Lower lobe of right lung (tissue), 2 donors: ENCODE results near the gene PLEKHA1. TPM values are rescaled to one million over a fixed set of nuclear protein-coding genes. Genes with fewer than 3 reads are reported as not detected.
A peak's percentile ranks its signal among the peaks of the same experiment; 100 is the strongest.

Experiments used
- ATAC-seq, 2 donors: fragments of 200-7000 bp; cut with Tn5 transposase; one replicate each; pipeline ENCODE4 v1.9.1; 2020 to 2022; ENCODE audit warnings: mild to moderate bottlenecking in 2 of 2, moderate library complexity in 2 of 2
- DNase-seq: peaks from one replicate; pipeline ENCODE4 v3.0.0-alpha.2; 2020
- H3K27ac ChIP-seq: fragments of 200-600 bp; one replicate; pipeline ENCODE4 v1.8.0; 2022
- H3K27me3 ChIP-seq: fragments of 200-600 bp; one replicate; pipeline ENCODE4 v1.8.0; 2022; ENCODE audit warnings: low read depth
- H3K36me3 ChIP-seq: fragments of 200-600 bp; one replicate; pipeline ENCODE4 v1.8.0; 2022; ENCODE audit warnings: mild to moderate bottlenecking
- H3K4me1 ChIP-seq: fragments of 200-600 bp; one replicate; pipeline ENCODE4 v1.8.0; 2022
- H3K4me3 ChIP-seq: fragments of 200-600 bp; one replicate; pipeline ENCODE4 v1.8.0; 2022; ENCODE audit warnings: mild to moderate bottlenecking
- H3K9me3 ChIP-seq: fragments of 200-600 bp; one replicate; pipeline ENCODE4 v1.8.0; 2022
- intact Hi-C: fragments of 100-400 bp; cut with DNase I; formaldehyde crosslinking; loops from one replicate; pipeline ENCODE4 v1.11.0; 2022
- total RNA-seq: library from RNA; stranded (reverse); fragmentation: NEBNext Ultra II Directional; extraction: Animal tissue kit (Norgen Biotek cat#: 25700); gene quantifications from one replicate; pipeline ENCODE4 v1.2.1, GENCODE V29; 2021
- TF ChIP-seq, protein P1 (sequence below): fragments of 200-600 bp; IDR thresholded peaks from one replicate; pipeline ENCODE4 v1.8.0; 2022; ENCODE audit warnings: antibody characterized with exemption, mild to moderate bottlenecking
- donor health status: DM: no; HTN: yes; CAD: no; lungs with severe emphysema.

Gene PLEKHA1
- total RNA-seq, 1 donor from 2014 or later = 46.1 TPM

- intact Hi-C loops = no loop called here
- no peaks in the 10 kb centered on the region for H3K4me1 ChIP-seq
- TF ChIP-seq, protein P1, sequence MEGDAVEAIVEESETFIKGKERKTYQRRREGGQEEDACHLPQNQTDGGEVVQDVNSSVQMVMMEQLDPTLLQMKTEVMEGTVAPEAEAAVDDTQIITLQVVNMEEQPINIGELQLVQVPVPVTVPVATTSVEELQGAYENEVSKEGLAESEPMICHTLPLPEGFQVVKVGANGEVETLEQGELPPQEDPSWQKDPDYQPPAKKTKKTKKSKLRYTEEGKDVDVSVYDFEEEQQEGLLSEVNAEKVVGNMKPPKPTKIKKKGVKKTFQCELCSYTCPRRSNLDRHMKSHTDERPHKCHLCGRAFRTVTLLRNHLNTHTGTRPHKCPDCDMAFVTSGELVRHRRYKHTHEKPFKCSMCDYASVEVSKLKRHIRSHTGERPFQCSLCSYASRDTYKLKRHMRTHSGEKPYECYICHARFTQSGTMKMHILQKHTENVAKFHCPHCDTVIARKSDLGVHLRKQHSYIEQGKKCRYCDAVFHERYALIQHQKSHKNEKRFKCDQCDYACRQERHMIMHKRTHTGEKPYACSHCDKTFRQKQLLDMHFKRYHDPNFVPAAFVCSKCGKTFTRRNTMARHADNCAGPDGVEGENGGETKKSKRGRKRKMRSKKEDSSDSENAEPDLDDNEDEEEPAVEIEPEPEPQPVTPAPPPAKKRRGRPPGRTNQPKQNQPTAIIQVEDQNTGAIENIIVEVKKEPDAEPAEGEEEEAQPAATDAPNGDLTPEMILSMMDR = no peak
- no peak overlapping the region for H3K4me3 ChIP-seq
- H3K9me3 ChIP-seq = no peaks in the 10 kb centered on the region
- no peak for ATAC-seq
- H3K27ac ChIP-seq = no peak overlapping the region
- DNase-seq = no peak
- no peaks in the 10 kb centered on the region for H3K36me3 ChIP-seq
- no peaks in the 10 kb centered on the region for H3K27me3 ChIP-seq
Observed at GRCh38 chr10:122362031-122362592, 12.4 kb upstream of the PLEKHA1 start.

DNA sequence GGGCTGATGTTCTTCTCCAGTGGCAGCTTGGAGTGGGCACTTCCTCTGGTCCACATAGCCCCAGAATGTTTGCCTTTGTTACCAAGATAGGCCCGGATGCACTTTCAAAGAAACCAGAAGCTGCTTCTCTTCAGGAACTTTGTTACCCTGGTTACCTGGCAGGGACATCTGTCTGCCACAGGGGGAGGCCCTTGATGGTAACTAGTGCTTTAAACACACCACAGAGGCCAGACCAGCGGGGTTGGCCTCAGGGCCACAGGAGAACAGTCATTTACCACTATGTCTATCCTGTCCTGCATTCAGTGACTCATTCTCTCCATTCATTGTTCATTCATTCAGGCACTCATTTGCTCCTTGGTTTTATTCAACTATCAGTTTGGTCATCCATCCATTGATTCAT is 11.9 kb upstream of the PLEKHA1 start:
- H3K36me3 ChIP-seq = no peaks in the 10 kb centered on the region
- intact Hi-C loops = no loop called here
- TF ChIP-seq, protein P1 = no peak
- ATAC-seq = no peak
- H3K9me3 ChIP-seq = no peaks in the 10 kb centered on the region
- DNase-seq = no peak
- H3K4me1 ChIP-seq = no peaks in the 10 kb centered on the region
- no peaks in the 10 kb centered on the region for H3K27me3 ChIP-seq
- no peak overlapping the region for H3K4me3 ChIP-seq
- H3K27ac ChIP-seq = no peak overlapping the region

- Histone ChIP-seq H3K27me3 (no peaks in the 10 kb centered on the region), H3K4me3 (no peak overlapping the region), H3K4me1 (no peaks in the 10 kb centered on the region), H3K36me3 (no peaks in the 10 kb centered on the region), H3K27ac (no peak overlapping the region), H3K9me3 (no peaks in the 10 kb centered on the region)
- TF ChIP-seq, protein P1 = no peak
- DNase-seq = no peak
- ATAC-seq = peak in 1 of 2 donors; percentile 6
- intact Hi-C loops = no loop called here
Observed at GRCh38 chr10:122363311-122363710, 11.2 kb upstream of the PLEKHA1 start.

DNA sequence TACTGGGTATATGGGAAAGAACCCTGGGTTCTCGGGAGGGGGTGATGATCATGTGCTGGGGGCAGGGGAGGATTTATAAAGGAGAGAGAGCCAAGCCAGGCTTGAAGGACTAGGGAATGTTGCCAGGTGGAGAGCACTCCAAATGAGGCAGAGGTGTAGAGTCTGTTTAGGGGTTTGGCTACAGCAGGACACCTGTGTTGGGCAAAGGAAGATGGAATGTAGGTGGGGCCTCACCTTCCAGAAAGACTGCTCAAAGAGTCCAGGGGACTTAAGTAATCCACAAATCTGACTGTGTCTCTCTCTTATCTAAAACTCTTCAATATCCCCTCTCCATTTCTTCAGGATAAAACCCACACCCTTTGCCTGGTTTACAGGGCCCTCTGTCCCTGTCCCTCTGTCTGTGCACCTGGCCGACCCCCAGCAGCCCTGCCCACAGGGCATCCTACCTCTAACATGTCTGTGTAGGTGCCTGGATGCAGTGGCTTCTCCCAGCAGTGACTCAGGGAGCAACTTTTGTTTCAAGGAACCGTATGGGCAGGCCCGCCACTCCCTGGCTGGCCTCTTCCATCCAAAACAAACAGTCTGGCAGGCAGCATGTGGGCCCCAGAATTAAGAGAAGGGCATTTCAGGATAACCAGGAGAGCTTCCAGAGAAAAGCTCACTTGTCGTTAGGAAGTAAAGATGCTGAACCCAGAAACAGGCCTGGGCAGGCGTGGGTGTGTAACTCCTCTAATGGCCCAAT is 10.6 kb upstream of the PLEKHA1 start:
- intact Hi-C loops = no loop called here
- Histone ChIP-seq H3K27ac (peak overlapping the region; percentile 56), H3K4me1 (no peaks in the 10 kb centered on the region), H3K36me3 (no peaks in the 10 kb centered on the region), H3K27me3 (no peaks in the 10 kb centered on the region), H3K4me3 (no peak overlapping the region), H3K9me3 (no peaks in the 10 kb centered on the region)
- TF ChIP-seq, protein P1 = no peak
- no peak for DNase-seq
- peak; percentile 75 to 82 for ATAC-seq

GRCh38 chr10:122368502-122369254 is 5.8 kb upstream of the PLEKHA1 start:
- peaks cover 15% of the 10 kb centered on the region for H3K4me1 ChIP-seq
- intact Hi-C loops = no loop called here
- H3K27me3 ChIP-seq = no peaks in the 10 kb centered on the region
- H3K9me3 ChIP-seq = no peaks in the 10 kb centered on the region
- no peaks in the 10 kb centered on the region for H3K36me3 ChIP-seq
- no peak for DNase-seq
- H3K4me3 ChIP-seq = no peak overlapping the region
- ATAC-seq = no peak
- no peak overlapping the region for H3K27ac ChIP-seq
- TF ChIP-seq, protein P1 = no peak
